ENCODE results near the gene DRAXIN. TPM values are rescaled to one million over a fixed set of nuclear protein-coding genes. Genes with fewer than 3 reads are reported as not detected.

DRAXIN gene
- total RNA-seq, 1 donor from 2014 or later, result 0.21 TPM

DNA sequence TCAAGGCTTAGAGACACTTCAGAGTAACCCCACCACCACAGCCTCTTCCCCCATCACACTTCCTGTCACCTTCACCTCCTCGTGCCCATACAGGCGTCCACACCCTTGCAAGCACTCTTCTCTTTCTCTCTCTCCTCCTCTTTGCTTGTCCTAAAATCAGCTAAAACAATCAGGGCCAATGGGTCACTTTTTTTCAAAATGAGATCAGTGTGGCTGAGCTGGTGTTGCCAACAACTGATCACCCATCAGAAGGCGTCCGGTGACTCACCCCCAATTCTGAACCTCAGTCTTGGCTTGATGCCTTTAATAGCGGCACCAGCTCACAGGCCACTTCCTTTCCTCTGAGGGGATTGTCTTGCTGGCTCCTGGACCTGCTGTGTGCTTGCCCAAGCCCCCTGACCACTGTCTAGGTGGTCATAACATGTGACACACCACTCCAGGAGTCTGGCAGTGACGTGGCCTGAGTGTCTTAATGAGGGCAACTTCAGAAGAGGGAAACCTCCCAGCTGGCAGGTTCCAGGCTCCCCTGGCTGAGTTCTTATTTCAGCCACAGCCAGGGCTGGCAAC is 1.6 kb downstream of the DRAXIN start:
- H3K9me3 Mint-ChIP-seq (ENCODE audit: unreplicated experiment), result no peaks in the 10 kb centered on the region

DNA sequence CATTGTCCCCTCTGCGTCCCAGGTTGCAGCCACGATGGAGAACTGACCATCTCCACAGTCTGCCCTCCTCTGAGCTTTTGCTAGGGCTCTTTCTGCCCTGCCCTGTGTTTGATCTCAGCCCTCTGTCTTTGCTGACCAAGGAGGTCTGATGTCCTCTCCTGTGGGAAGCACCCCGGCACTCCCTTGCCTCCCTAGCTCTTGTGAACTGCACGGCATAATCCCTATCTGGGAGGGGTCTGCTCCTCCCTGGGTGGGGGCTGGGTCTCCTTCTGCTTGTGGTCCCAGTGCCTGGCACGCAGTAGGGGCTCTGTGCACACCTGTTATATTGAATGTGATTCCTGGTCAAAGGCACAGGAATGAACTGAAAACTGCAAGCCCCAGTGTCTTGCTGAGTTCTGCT is 2.4 kb downstream of the DRAXIN start:
- Mint-ChIP-seq H3K4me3 (ENCODE audit: unreplicated experiment) (no peak overlapping the region), H3K27ac (ENCODE audit: unreplicated experiment) (no peak overlapping the region), H3K9me3 (ENCODE audit: unreplicated experiment) (no peaks in the 10 kb centered on the region), H3K4me1 (ENCODE audit: unreplicated experiment) (peaks cover 21% of the 10 kb centered on the region), H3K27me3 (ENCODE audit: unreplicated experiment) (peaks cover 48% of the 10 kb centered on the region), H3K36me3 (ENCODE audit: unreplicated experiment) (no peaks in the 10 kb centered on the region)
- DNase-seq (ENCODE audit: extremely low spot score, unreplicated experiment), result no peak
- TF ChIP-seq, protein P1, sequence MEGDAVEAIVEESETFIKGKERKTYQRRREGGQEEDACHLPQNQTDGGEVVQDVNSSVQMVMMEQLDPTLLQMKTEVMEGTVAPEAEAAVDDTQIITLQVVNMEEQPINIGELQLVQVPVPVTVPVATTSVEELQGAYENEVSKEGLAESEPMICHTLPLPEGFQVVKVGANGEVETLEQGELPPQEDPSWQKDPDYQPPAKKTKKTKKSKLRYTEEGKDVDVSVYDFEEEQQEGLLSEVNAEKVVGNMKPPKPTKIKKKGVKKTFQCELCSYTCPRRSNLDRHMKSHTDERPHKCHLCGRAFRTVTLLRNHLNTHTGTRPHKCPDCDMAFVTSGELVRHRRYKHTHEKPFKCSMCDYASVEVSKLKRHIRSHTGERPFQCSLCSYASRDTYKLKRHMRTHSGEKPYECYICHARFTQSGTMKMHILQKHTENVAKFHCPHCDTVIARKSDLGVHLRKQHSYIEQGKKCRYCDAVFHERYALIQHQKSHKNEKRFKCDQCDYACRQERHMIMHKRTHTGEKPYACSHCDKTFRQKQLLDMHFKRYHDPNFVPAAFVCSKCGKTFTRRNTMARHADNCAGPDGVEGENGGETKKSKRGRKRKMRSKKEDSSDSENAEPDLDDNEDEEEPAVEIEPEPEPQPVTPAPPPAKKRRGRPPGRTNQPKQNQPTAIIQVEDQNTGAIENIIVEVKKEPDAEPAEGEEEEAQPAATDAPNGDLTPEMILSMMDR (IDR thresholded peaks at IDR 0.05), result no peak

More for the DNA sequence above, 1.6 kb downstream of the DRAXIN start:
- Mint-ChIP-seq H3K4me3 (ENCODE audit: unreplicated experiment) (peak overlapping the region; percentile 15), H3K4me1 (ENCODE audit: unreplicated experiment) (peaks cover 21% of the 10 kb centered on the region), H3K27me3 (ENCODE audit: unreplicated experiment) (peaks cover 45% of the 10 kb centered on the region), H3K27ac (ENCODE audit: unreplicated experiment) (no peak overlapping the region), H3K36me3 (ENCODE audit: unreplicated experiment) (no peaks in the 10 kb centered on the region)
- DNase-seq (ENCODE audit: extremely low spot score, unreplicated experiment), result no peak
- TF ChIP-seq, protein P1 (IDR thresholded peaks at IDR 0.05), result no peak

DNA sequence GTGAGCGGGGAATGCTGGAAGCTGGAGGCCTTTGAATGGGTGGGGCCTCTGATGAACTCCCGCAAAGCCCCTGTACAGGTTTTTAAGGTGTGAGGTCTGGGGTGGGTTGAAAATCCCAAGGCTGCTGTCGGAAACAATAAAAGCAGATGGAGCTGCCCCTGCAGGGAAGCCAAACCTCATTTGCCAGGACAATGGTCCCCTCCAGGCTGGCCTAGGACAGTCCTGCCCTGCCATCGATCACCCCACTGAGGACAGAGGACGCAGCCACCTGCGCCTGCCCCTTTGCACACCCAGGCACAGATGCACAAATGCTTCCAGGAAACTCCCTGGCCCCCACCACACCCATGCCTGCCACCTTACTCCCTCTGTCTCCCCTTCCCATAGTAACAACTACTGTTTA is 4.4 kb downstream of the DRAXIN start:
- peaks cover 14% of the 10 kb centered on the region for H3K4me1 Mint-ChIP-seq (ENCODE audit: unreplicated experiment)
- no peaks in the 10 kb centered on the region for H3K36me3 Mint-ChIP-seq (ENCODE audit: unreplicated experiment)
- H3K4me3 Mint-ChIP-seq (ENCODE audit: unreplicated experiment), result no peak overlapping the region
- peaks cover 36% of the 10 kb centered on the region for H3K27me3 Mint-ChIP-seq (ENCODE audit: unreplicated experiment)
- DNase-seq (ENCODE audit: extremely low spot score, unreplicated experiment), result no peak
- TF ChIP-seq, protein P1 (IDR thresholded peaks at IDR 0.05), result no peak
- no peaks in the 10 kb centered on the region for H3K9me3 Mint-ChIP-seq (ENCODE audit: unreplicated experiment)
- H3K27ac Mint-ChIP-seq (ENCODE audit: unreplicated experiment), result no peak overlapping the region

DNA sequence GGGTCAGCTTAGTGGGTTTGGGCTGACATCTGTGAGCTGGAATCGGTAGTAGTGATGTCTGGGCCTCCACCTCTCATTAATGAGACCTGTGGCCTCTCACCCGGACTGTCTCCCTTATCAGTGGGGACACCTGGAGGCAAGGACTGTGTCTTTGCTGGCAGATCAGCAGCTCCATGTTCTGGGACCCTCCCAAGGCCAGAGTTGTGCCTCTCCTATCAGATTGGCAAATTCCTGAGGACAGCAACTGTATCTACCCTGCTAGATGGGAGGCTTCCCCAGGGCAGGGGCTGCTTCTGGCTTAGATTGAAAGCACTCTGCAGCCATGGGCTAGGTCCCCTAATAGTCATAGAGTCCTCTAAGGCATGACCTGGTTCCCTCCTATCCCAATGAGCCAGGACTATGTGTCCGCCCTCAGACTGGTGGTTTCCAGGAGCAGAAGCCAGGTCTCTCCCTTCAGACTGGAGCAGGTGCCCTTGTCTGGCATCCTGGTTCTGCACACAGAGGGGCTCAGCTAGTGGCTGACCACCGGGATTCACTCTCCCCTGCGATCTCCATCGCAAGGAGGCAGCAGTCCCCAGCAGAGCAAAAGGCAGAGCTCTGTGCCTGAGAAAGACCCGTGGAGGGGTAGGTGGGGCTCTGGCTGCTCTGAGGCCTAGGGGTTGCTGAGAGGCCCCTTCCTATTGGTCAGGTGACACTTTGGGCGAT is 5.8 kb downstream of the DRAXIN start:
- Mint-ChIP-seq H3K27me3 (ENCODE audit: unreplicated experiment) (peaks cover 38% of the 10 kb centered on the region), H3K4me3 (ENCODE audit: unreplicated experiment) (no peak overlapping the region), H3K27ac (ENCODE audit: unreplicated experiment) (no peak overlapping the region), H3K36me3 (ENCODE audit: unreplicated experiment) (no peaks in the 10 kb centered on the region), H3K4me1 (ENCODE audit: unreplicated experiment) (peaks cover 11% of the 10 kb centered on the region), H3K9me3 (ENCODE audit: unreplicated experiment) (no peaks in the 10 kb centered on the region)
- TF ChIP-seq, protein P1 (IDR thresholded peaks at IDR 0.05), result no peak
- no peak for DNase-seq (ENCODE audit: extremely low spot score, unreplicated experiment)

DNA sequence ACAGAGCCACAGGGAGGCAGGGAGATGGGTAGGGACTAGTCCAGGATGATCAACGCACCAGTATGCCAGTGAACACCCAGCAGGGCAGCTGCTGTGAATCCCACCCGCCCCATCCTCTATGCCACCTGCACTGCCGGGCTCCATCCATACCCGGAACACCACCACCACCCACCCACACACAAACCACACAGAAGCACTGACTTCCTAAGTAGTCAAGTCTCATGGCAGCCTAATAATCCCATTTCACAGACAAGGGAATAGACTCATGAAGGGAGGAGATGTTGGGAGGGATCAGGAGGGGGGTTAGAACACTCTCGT is 6.3 kb downstream of the DRAXIN start:
- Mint-ChIP-seq H3K9me3 (ENCODE audit: unreplicated experiment) (no peaks in the 10 kb centered on the region), H3K27ac (ENCODE audit: unreplicated experiment) (no peak overlapping the region), H3K4me1 (ENCODE audit: unreplicated experiment) (peaks cover 8% of the 10 kb centered on the region), H3K27me3 (ENCODE audit: unreplicated experiment) (peaks cover 33% of the 10 kb centered on the region), H3K4me3 (ENCODE audit: unreplicated experiment) (no peak overlapping the region), H3K36me3 (ENCODE audit: unreplicated experiment) (no peaks in the 10 kb centered on the region)
- no peak for DNase-seq (ENCODE audit: extremely low spot score, unreplicated experiment)
- TF ChIP-seq, protein P1 (IDR thresholded peaks at IDR 0.05), result no peak
